K562 (cell line): ENCODE measurements around the gene BSCL2. TPM values are rescaled to one million over a fixed set of nuclear protein-coding genes. Genes with fewer than 3 reads are reported as not detected.

ENCODE experiments used
- ATAC-seq: fragments of 200-7000 bp; cut with Tn5 transposase; 3 replicates; pipeline ENCODE4 v1.9.1; 2020; ENCODE audit warnings: moderate library complexity
- BruUV-seq: library from RNA; stranded (reverse); fragments of 400-500 nt; replicated peaks from 2 replicates; lab custom pipeline; 2021; lab: Mats Ljungman, UMichigan
- CTCF ChIA-PET: fragments of 300-600 bp; formaldehyde crosslinking; extraction: SDS; loops from one replicate; lab custom pipeline; 2021; ENCODE audit warnings: low intra/inter-chr PET ratio; lab: Yijun Ruan, JAX
- POLR2A ChIA-PET: fragments of 300-600, 350-650 bp; sonication (Branson Sonifier 250); formaldehyde crosslinking; extraction: SDS; loops from one replicate; lab custom pipeline; 2021; ENCODE audit warnings: antibody characterized with exemption, inconsistent platforms; lab: Yijun Ruan, JAX
- DNase-seq, 4 experiments: peaks; one replicate each; pipeline versions ENCODE4 v3.0.0 to v3.0.0-alpha.2; 2011 to 2018; ENCODE audit warnings: low spot score in 3 of 4, mixed read lengths in 3 of 4; ENCODE audit errors: extremely low read depth in 1 of 4
- FAIRE-seq: peaks from 2 replicates; lab custom pipeline; 2011; peaks lifted over from hg19 to GRCh38; lab: Jason Lieb, UNC
- H2AFZ ChIP-seq: 2 replicates; pipeline ENCODE4 v1.6.0; 2011; ENCODE audit warnings: low read depth, low read length, control low read depth, inconsistent platforms
- H3K27ac ChIP-seq: fragments of 200-600 bp; 3 replicates; pipeline ENCODE4 v1.8.0; 2011; ENCODE audit warnings: low read depth, mild to moderate bottlenecking, control low read depth, inconsistent platforms, low read length, moderate library complexity, mixed read lengths; ENCODE audit errors: extremely low read depth
- H3K27me3 ChIP-seq, 2 experiments: fragments of 300-600 bp in 1 of 2; 2 replicates in 1 of 2; 3 replicates in 1 of 2; pipeline versions ENCODE4 v1.6.0 to v1.8.0; 2011; ENCODE audit warnings: inconsistent platforms in 2 of 2, low read length in 2 of 2, mild to moderate bottlenecking in 1 of 2, mixed read lengths in 1 of 2, moderate library complexity in 1 of 2; ENCODE audit not compliant: control insufficient read depth in 2 of 2, insufficient read depth in 2 of 2
- H3K36me3 ChIP-seq: fragments of 300-600 bp; 3 replicates; pipeline ENCODE4 v1.8.0; 2011; ENCODE audit warnings: mild to moderate bottlenecking, low read length, inconsistent platforms; ENCODE audit not compliant: control insufficient read depth, insufficient read depth
- H3K4me1 ChIP-seq, 2 experiments: fragments of 200-600 bp in 1 of 2; replicated peaks in 1 of 2; 2 replicates in 1 of 2; 3 replicates in 1 of 2; pipeline versions ENCODE4 v1.5.1 to v1.8.0; 2011; ENCODE audit warnings: inconsistent platforms in 2 of 2, low read length in 2 of 2, mild to moderate bottlenecking in 1 of 2, mixed read lengths in 1 of 2, moderate library complexity in 1 of 2; ENCODE audit not compliant: control insufficient read depth in 2 of 2, insufficient read depth in 2 of 2
- H3K4me2 ChIP-seq: 2 replicates; pipeline ENCODE4 v1.6.1; 2011; ENCODE audit warnings: low read length, control low read depth, inconsistent platforms, mixed read lengths; ENCODE audit not compliant: insufficient read depth
- H3K4me3 ChIP-seq: fragments of 200-600 bp; sonication (generic), shearing (Covaris generic); 2 replicates; pipeline ENCODE4 v1.5.1; 2016; ENCODE audit warnings: control low read depth, inconsistent platforms
- H3K79me2 ChIP-seq: fragments of 200-600 bp; 3 replicates; pipeline ENCODE4 v1.8.0; 2011; ENCODE audit warnings: low read length, inconsistent platforms; ENCODE audit not compliant: control insufficient read depth, insufficient read depth
- H3K9ac ChIP-seq, 2 experiments: 2 replicates each; pipeline versions ENCODE4 v1.6.0 to v1.6.1; 2011; ENCODE audit warnings: low read depth in 2 of 2, low read length in 2 of 2, control low read depth in 1 of 2, inconsistent platforms in 1 of 2, mild to moderate bottlenecking in 1 of 2, mixed read lengths in 1 of 2; ENCODE audit not compliant: insufficient read depth in 1 of 2
- H3K9me1 ChIP-seq: one replicate; pipeline ENCODE4 v1.6.0; 2011; ENCODE audit warnings: inconsistent platforms, mild to moderate bottlenecking, low read length, moderate library complexity; ENCODE audit not compliant: control insufficient read depth, insufficient read depth
- H3K9me3 ChIP-seq: replicated peaks from 2 replicates; pipeline ENCODE4 v1.5.1; 2011; ENCODE audit warnings: low read depth, low read length, inconsistent platforms; ENCODE audit not compliant: control insufficient read depth, insufficient read depth
- H4K20me1 ChIP-seq: replicated peaks from 2 replicates; pipeline ENCODE4 v1.6.1; 2011; ENCODE audit warnings: low read length, inconsistent platforms, mixed read lengths; ENCODE audit not compliant: control insufficient read depth, insufficient read depth
- FOXA3 ChIP-seq, 2 experiments: fragments of 450-650 bp in 1 of 2; sonication (generic) in 1 of 2; formaldehyde crosslinking; IDR thresholded peaks in 1 of 2; conservative IDR thresholded peaks in 1 of 2; 2 replicates each; pipeline versions ENCODE4 v1.4.0 to v1.8.0; 2020 to 2022; ENCODE audit warnings: mild to moderate bottlenecking in 2 of 2, missing genetic modification reagents in 1 of 2
- GATAD2A ChIP-seq: fragments of 450-650 bp; IDR thresholded peaks from 2 replicates; pipeline ENCODE4 v1.6.1; 2017
- HCFC1 ChIP-seq: IDR thresholded peaks from 2 replicates; pipeline ENCODE4 v1.6.1; 2012; ENCODE audit warnings: low read depth, low read length, improper control_type of control experiment
- HMGN3 ChIP-seq: IDR thresholded peaks from 2 replicates; pipeline ENCODE4 v1.6.1; 2011; ENCODE audit warnings: borderline replicate concordance, low read depth, mild to moderate bottlenecking, mixed read lengths, low read length; ENCODE audit not compliant: insufficient read length; ENCODE audit errors: extremely low read depth
- HSF4 ChIP-seq: fragments of 250-450 bp; sonication (Bioruptor Pico); IDR thresholded peaks from 2 replicates; pipeline ENCODE4 v2.1.2; 2022; ENCODE audit warnings: mild to moderate bottlenecking, moderate library complexity, borderline replicate concordance
- JUN ChIP-seq, 2 experiments: sonication (generic) in 1 of 2; formaldehyde crosslinking in 1 of 2; IDR thresholded peaks; 2 replicates each; pipeline versions ENCODE4 v1.6.1 to v1.8.0; 2012 to 2022; ENCODE audit warnings: borderline replicate concordance in 2 of 2, mild to moderate bottlenecking in 2 of 2, improper control_type of control experiment in 1 of 2, low read depth in 1 of 2, low read length in 1 of 2, missing genetic modification reagents in 1 of 2
- MAFG ChIP-seq: fragments of 450-650 bp; conservative IDR thresholded peaks from 2 replicates; pipeline ENCODE4 v1.6.1; 2016; ENCODE audit warnings: missing genetic modification characterization, missing compliant biosample characterization
- MAZ ChIP-seq, 2 experiments: fragments of 450-650 bp in 1 of 2; sonication (generic) in 1 of 2; formaldehyde crosslinking; IDR thresholded peaks in 1 of 2; conservative IDR thresholded peaks in 1 of 2; 2 replicates each; pipeline versions ENCODE4 v1.4.0 to v1.5.0; 2020; ENCODE audit warnings: mild to moderate bottlenecking in 1 of 2, missing genetic modification reagents in 1 of 2
- MXD1 ChIP-seq: fragments of 250-450 bp; sonication (Bioruptor Pico); IDR thresholded peaks from 2 replicates; pipeline ENCODE4 v1.8.0; 2021; ENCODE audit warnings: borderline replicate concordance, mild to moderate bottlenecking, moderate library complexity; ENCODE audit not compliant: poor library complexity, severe bottlenecking
- PHF21A ChIP-seq: fragments of 450-650 bp; IDR thresholded peaks from 2 replicates; pipeline ENCODE4 v1.6.1; 2017; ENCODE audit warnings: low read depth, borderline replicate concordance
- PHF8 ChIP-seq: fragments of 200-600 bp; sonication (generic); IDR thresholded peaks from 2 replicates; pipeline ENCODE4 v1.6.1; 2012; ENCODE audit warnings: mixed run types, mild to moderate bottlenecking, inconsistent platforms, low read length, moderate library complexity, borderline replicate concordance
- POLR2G ChIP-seq: fragments of 200-400 bp; formaldehyde crosslinking; IDR thresholded peaks from 2 replicates; pipeline ENCODE4 v1.6.1; 2017; ENCODE audit warnings: low read depth, mild to moderate bottlenecking, antibody characterized with exemption, low read length, moderate library complexity
- RBM17 ChIP-seq: fragments of 200-400 bp; formaldehyde crosslinking; IDR thresholded peaks from 2 replicates; pipeline ENCODE4 v1.6.1; 2017; ENCODE audit warnings: low read depth, mild to moderate bottlenecking, low read length, borderline replicate concordance
- SNRNP70 ChIP-seq: fragments of 200-400 bp; formaldehyde crosslinking; optimal IDR thresholded peaks from 2 replicates; pipeline ENCODE3; 2017; ENCODE audit warnings: low read depth, low read length
- SUPT5H ChIP-seq: fragments of 450-650 bp; IDR thresholded peaks from 2 replicates; pipeline ENCODE4 v1.6.1; 2016
- TAL1 ChIP-seq: fragments of 450-650 bp; IDR thresholded peaks from 2 replicates; pipeline ENCODE4 v1.6.1; 2016; ENCODE audit warnings: mild to moderate bottlenecking
- ZNF507 ChIP-seq: conservative IDR thresholded peaks from 2 replicates; pipeline ENCODE4 v1.6.1; 2017; ENCODE audit warnings: missing genetic modification characterization, missing compliant biosample characterization
- WGBS: fragments of 100-300 bp; shearing (Covaris generic); methylation state at CpG from one replicate; pipeline ENCODE4 v1.1.6; 2016; ENCODE audit warnings: low coverage, mixed read lengths; ENCODE audit not compliant: insufficient coverage; ENCODE audit errors: missing lambda C conversion rate; 5-methylcytosine and 5-hydroxymethylcytosine counted together
- in situ Hi-C: fragments of 300-500 bp; cut with MboI; formaldehyde crosslinking; loops from 4 replicates; pipeline ENCODE4 v1.15.0; 2018; ENCODE audit warnings: inconsistent platforms, mixed read lengths
- intact Hi-C: fragments of 100-400 bp; cut with micrococcal nuclease; formaldehyde crosslinking; loops from 2 replicates; pipeline ENCODE4 v1.14.2; 2022
- polyA plus RNA-seq, 8 experiments: library from polyadenylated mRNA; depleted of rRNA in 4 of 8; stranded (reverse) in 5 of 8; unstranded in 3 of 8; fragments of >200 nt; fragmentation: Nextera tagmentation in 2 of 8; fragmentation: Illumina TruSeq in 1 of 8; extraction: Ambion mirVana in 2 of 8; extraction: Trizol in 1 of 8; gene quantifications; 2 replicates each; pipeline versions ENCODE4 v1.2.1 to v1.2.3, GENCODE V29; 2011 to 2014; ENCODE audit warnings: inconsistent platforms in 1 of 8, missing spikeins in 1 of 8
- total RNA-seq, 7 experiments: library from RNA; depleted of rRNA in 6 of 7; stranded (reverse); fragments of >200 nt in 6 of 7; fragmentation: Illumina TruSeq in 2 of 7; extraction: Trizol in 2 of 7; gene quantifications; 2 replicates each; pipeline versions ENCODE4 v1.2.1 to v1.2.3, GENCODE V29; 2011 to 2021; ENCODE audit warnings: low replicate concordance in 1 of 7
- TF ChIP-seq, protein P1 (sequence below): fragments of 450-650 bp; conservative IDR thresholded peaks from 2 replicates; pipeline ENCODE4 v1.6.1; 2016; ENCODE audit warnings: missing genetic modification characterization, low read depth, mild to moderate bottlenecking, missing compliant biosample characterization, moderate library complexity

Gene BSCL2
- total and polyA plus RNA-seq, 9 of the 15 experiments (the other 6 are each of a cell fraction or from before 2014, with no cell fraction given): 18.9 to 51.7 (median 35.2) TPM

GRCh38 chr11:62705880-62706849 is 1.1 kb downstream of the BSCL2 start:
- peaks cover 3% of the 10 kb centered on the region; the same call in 1 of the 2 replicates for H4K20me1 ChIP-seq
- peak overlapping the region; percentile 87 for H2AFZ ChIP-seq
- peaks cover 2% of the 10 kb centered on the region for H3K9me1 ChIP-seq
- peaks cover 63% of the 10 kb centered on the region for H3K36me3 ChIP-seq
- intact Hi-C loops (loop anchor here (2.0 to 5.0 kb wide), 2 partner anchors 21 to 309 kb away; partner anchors contain the start of gene HNRNPUL2), in situ Hi-C loops (no loop called here)
- TSS peak; percentile 45 for BruUV-seq
- peak overlapping the region; percentile 82 for H3K27ac ChIP-seq
- peaks cover 14% of the 10 kb centered on the region for H3K79me2 ChIP-seq
- H3K4me2 ChIP-seq: peak overlapping the region; percentile 97
- POLR2A ChIA-PET: interaction anchor here (0.6 to 4.1 kb wide), 23 partner anchors 10 to 341 kb away, joined by 3 to 31 read pairs (median 4); partner anchors contain the start of genes C11orf98, CSKMT, GANAB and HNRNPUL2
- ATAC-seq (peak; percentile 95), DNase-seq (peak; percentile 93 to 97 (median 96)), FAIRE-seq (peak; percentile 77)
- peak overlapping the region; percentile 76 to 93 for H3K9ac ChIP-seq
- H3K4me3 ChIP-seq: peak overlapping the region; percentile 72
- H3K9me3 ChIP-seq: no peaks in the 10 kb centered on the region
- CTCF ChIA-PET: no interaction called here
- WGBS: 3% methylated on average over 61 of the region's 73 CpGs
- no peaks in the 10 kb centered on the region for H3K27me3 ChIP-seq
- H3K4me1 ChIP-seq: peaks cover 29 to 42% of the 10 kb centered on the region in 2 experiments
- TF ChIP-seq SUPT5H (peak; percentile 86), HCFC1 (peak; percentile 24; the same call in 1 of the 2 replicates), TAL1 (no peak), JUN (IDR thresholded peaks at IDR 0.05; ENCODE audit: borderline replicate concordance, low read depth, low read length) (no peak), JUN (CRISPR knock-in tag; IDR thresholded peaks at IDR 0.05; ENCODE audit: borderline replicate concordance) (peak; percentile 87; the same call in 1 of the 2 replicates), FOXA3 (CRISPR knock-in tag; conservative IDR thresholded peaks at IDR 0.05 in 1 of 2, IDR thresholded peaks at IDR 0.05 in 1 of 2) (peak in 1 of 2 experiments; percentile 39; a peak in 1 of 4 replicates), MXD1 (CRISPR knock-in tag) (no peak), RBM17 (no peak), HSF4 (CRISPR knock-in tag) (0 out of 2 replicates have a peak, but pooled peaks have one; percentile 12), SNRNP70 (no peak), MAFG (0 out of 2 replicates have a peak, but pooled peaks have one; percentile 3), MAZ (CRISPR knock-in tag; conservative IDR thresholded peaks at IDR 0.05 in 1 of 2, IDR thresholded peaks at IDR 0.05 in 1 of 2) (peak; percentile 53 to 73; a peak in 3 of 4 replicates), HMGN3 (peak; percentile 67), GATAD2A (peak; percentile 45; the same call in 1 of the 2 replicates), POLR2G (peak; percentile 84), PHF8 (peak; percentile 73; the same call in 1 of the 2 replicates), PHF21A (no peak), ZNF507 (tag) (no peak)
- TF ChIP-seq, protein P1, sequence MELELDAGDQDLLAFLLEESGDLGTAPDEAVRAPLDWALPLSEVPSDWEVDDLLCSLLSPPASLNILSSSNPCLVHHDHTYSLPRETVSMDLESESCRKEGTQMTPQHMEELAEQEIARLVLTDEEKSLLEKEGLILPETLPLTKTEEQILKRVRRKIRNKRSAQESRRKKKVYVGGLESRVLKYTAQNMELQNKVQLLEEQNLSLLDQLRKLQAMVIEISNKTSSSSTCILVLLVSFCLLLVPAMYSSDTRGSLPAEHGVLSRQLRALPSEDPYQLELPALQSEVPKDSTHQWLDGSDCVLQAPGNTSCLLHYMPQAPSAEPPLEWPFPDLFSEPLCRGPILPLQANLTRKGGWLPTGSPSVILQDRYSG (tag): no peak
